Endometrial microvascular endothelial cells (primary cell): ENCODE data around the gene CPA1. TPM values are rescaled to one million over a fixed set of nuclear protein-coding genes. Genes with fewer than 3 reads are reported as not detected.

ENCODE experiments used
- in situ Hi-C: cut with HindIII; loops from 2 replicates; pipeline ENCODE4 v1.10.0; 2017; ENCODE audit warnings: low sequenced_read_pairs, low pct_unique_long_range_greater_than_20kb; ENCODE audit errors: inconsistent ontology term
- total RNA-seq: library from RNA; depleted of rRNA; stranded (reverse); fragments of >200 nt; gene quantifications from one replicate; pipeline ENCODE4 v1.2.3, GENCODE V29; 2015; ENCODE audit errors: inconsistent ontology term

The CPA1 gene
- total RNA-seq, 1 donor from 2014 or later: not detected

DNA sequence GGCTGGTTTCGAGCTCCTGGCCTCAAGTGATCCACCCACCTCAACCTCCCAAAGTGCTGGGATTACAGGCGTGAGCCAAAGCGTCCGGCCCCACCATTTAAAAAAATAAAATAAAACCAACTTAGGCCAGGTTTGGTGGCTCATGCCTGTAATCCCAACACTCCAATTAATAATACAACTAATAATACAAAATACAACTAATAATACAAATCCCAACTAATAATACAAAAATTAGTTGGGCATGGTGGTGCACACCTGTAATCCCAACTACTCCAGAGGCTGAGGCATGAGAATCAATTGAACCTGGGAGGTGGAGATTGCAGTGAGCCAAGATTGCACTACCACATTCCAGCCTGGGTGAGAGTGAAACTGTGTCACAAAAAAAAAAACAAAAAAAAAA lies 32.9 kb downstream of the CPA1 start:
- in situ Hi-C loops: no loop called here

DNA sequence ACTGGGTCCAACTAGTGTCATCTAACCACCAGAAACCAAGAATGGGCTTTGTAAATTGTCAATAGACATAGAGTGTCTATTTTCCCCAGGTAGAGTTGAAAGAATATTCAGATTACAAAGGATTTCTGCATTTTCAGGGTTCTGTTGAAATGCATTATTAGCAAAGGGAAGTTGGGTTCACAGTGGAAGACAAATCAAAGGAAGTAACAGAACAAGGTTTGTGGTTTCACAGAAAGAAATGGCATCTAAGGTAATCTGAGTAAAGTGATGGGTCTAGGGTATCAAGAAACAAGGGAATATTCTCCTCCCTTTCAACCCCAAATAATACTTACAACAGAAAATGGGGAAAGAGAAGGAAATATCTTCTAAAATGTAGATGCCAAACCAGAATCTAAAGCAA lies 34.7 kb downstream of the CPA1 start:
- in situ Hi-C loops: no loop called here

GRCh38 chr7:130417213-130417612 lies 36.9 kb downstream of the CPA1 start:
- in situ Hi-C loops: no loop called here

DNA sequence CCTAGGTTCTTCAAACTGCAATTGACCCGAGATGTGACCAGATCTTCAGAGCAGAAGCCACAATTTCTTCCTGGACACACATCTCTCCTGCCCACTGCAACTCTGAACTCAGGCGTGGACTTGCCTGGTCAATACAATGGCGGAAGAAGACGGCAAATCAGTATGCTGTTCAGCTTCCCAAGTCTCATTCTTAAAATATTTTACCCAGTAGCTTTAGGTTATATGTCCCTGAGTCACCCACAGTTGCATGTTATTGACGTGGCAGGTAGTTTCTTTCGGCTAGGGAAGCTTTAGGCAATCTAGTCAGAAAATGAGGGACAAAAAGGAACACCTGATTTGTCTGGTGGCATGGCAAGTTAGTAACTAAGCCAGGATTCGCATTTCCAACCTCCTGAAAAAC lies 38.0 kb downstream of the CPA1 start:
- in situ Hi-C loops: no loop called here

GRCh38 chr7:130419658-130420057 lies 39.4 kb downstream of the CPA1 start:
- in situ Hi-C loops: no loop called here

- in situ Hi-C loops: no loop called here
These were observed 40.8 kb downstream of the CPA1 start for GRCh38 chr7:130420943-130421578.

GRCh38 chr7:130421684-130422083 lies 41.4 kb downstream of the CPA1 start:
- in situ Hi-C loops: no loop called here

GRCh38 chr7:130423501-130424037 lies 43.3 kb downstream of the CPA1 start:
- in situ Hi-C loops: no loop called here

DNA sequence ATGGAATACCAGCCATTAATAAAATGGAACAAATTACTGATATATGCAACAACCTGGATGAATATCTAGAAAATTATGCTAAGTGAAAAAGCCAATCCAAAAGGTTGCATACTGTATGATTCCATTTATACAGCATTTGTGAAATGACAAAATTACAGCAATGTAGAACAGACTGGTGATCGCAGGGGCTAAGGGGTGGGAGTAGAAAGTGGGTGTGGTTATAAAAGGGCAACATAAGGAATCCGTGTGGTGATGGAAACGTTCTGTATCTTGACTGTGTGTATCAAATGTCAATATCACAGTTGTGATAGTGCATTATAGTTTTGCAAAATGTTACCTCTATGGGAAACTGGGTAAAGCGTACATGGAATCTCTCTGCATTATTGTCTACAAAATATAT lies 45.5 kb downstream of the CPA1 start:
- in situ Hi-C loops: no loop called here

DNA sequence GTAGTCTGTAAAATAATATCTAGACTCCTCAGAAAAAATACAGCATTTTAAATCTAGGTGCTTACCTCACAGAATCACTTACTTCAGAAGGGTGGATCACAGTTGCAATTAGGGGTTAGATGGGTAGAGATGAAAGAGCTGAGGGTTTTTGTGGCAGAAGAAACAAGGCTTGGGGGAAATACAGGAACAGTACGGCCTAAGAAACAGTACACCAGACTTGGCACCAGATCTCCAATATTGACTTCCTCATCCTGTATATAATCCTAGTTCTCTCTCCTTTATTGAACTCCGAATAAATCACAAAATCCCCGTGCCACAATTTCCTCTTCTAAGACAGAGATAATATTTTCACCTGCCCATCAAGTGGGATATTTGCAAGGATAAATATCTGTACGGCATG lies 46.3 kb downstream of the CPA1 start:
- in situ Hi-C loops: no loop called here

DNA sequence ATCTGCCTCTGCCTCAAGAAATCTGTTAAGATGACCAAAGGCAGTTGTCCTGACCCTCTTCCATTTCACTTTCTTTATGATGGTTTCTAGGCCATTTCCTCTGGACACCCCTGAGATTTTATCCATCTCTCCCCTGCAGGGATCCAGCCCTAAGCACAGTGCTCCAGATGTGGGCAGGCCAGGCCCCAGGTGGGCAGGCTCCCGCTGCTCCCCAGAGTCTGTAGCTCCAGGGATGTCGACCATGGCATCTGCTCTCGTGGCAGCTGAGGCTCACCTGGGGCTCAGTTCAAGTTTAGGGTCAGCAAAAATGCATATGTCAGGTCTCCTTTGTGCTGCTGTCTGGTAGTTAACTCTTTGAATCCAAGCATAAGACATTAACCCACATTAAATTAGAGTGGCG lies 48.7 kb downstream of the CPA1 start:
- in situ Hi-C loops: no loop called here

DNA sequence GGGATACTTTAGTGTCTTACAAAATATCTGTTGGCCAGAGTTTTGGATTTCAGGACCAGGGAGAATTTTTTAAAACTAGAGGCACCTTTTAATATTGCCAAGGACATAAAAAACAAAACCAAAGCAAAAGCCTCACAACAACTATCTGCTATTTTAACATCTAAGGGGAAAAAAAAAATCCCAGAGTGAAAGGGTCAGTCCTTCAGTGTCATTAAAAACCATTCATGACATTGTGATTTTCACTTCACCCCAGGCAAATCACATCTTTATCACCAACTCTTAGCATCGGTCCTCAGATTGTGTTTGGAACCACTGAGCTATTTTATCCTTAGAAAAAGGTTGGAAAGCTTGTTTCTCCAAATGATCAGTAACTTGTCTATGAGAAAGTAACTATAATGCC lies 49.8 kb downstream of the CPA1 start:
- in situ Hi-C loops: no loop called here

- in situ Hi-C loops: no loop called here
These were observed 50.8 kb downstream of the CPA1 start for GRCh38 chr7:130430841-130431666.

GRCh38 chr7:130432886-130433285 lies 52.6 kb downstream of the CPA1 start:
- in situ Hi-C loops: no loop called here

- in situ Hi-C loops: no loop called here
These were observed 53.0 kb downstream of the CPA1 start for GRCh38 chr7:130433301-130433700.

- in situ Hi-C loops: no loop called here
These were observed 55.1 kb downstream of the CPA1 start for GRCh38 chr7:130435311-130435854.

GRCh38 chr7:130436253-130436652 lies 56.0 kb downstream of the CPA1 start:
- in situ Hi-C loops: no loop called here
